COLO668 (cell line): ENCODE measurements around the gene MAP7D1.
"Not testable (repeated sequence)": the region's sequence is repeated elsewhere in the genome, so short reads cannot be mapped to it uniquely, and the experiment has no call there.

Source experiments
- DNase-seq: peaks from one replicate; lab custom pipeline; 2025; ENCODE audit not compliant: unreplicated experiment; lab: John Stamatoyannopoulos, UW

Gene MAP7D1

GRCh38 chr1:36166938-36167905, 11.3 kb downstream of the MAP7D1 start:
- no peak for DNase-seq

GRCh38 chr1:36168514-36168913, 12.6 kb downstream of the MAP7D1 start:
- DNase-seq, result no peak

- DNase-seq, result no peak
Measured at GRCh38 chr1:36170643-36171412, 14.9 kb downstream of the MAP7D1 start.

- DNase-seq, result no peak
Measured at GRCh38 chr1:36172017-36172747, 16.2 kb downstream of the MAP7D1 start.

GRCh38 chr1:36172983-36173382, 17.0 kb downstream of the MAP7D1 start:
- DNase-seq, result no peak

- peak; percentile 75 for DNase-seq
Measured at GRCh38 chr1:36174713-36175112, 18.8 kb downstream of the MAP7D1 start.

- peak; percentile 82 for DNase-seq
Measured at GRCh38 chr1:36175137-36176095, 19.5 kb downstream of the MAP7D1 start.

- DNase-seq, result no peak
Measured at GRCh38 chr1:36176106-36176949, 20.4 kb downstream of the MAP7D1 start.

GRCh38 chr1:36177589-36178431, 21.9 kb downstream of the MAP7D1 start:
- DNase-seq, result no peak

GRCh38 chr1:36178471-36179219, 22.7 kb downstream of the MAP7D1 start:
- no peak for DNase-seq

- no peak for DNase-seq
Measured at GRCh38 chr1:36179220-36179600, 23.2 kb downstream of the MAP7D1 start.

- no peak for DNase-seq
Measured at GRCh38 chr1:36182734-36183133, 26.8 kb downstream of the MAP7D1 start.

- no peak for DNase-seq
Measured at GRCh38 chr1:36183309-36183856, 27.4 kb downstream of the MAP7D1 start.

- DNase-seq, result peak; percentile 89
Measured at GRCh38 chr1:36187800-36188593, 32.0 kb downstream of the MAP7D1 start.

- not testable (repeated sequence) for DNase-seq
Measured at GRCh38 chr1:36196805-36197204, 40.8 kb downstream of the MAP7D1 start.

- DNase-seq, result no peak
Measured at GRCh38 chr1:36198641-36199040, 42.7 kb downstream of the MAP7D1 start.
